HepG2 (cell line): ENCODE results near the gene GTF2H4. TPM values are rescaled to one million over a fixed set of nuclear protein-coding genes. Genes with fewer than 3 reads are reported as not detected.
A peak's percentile ranks its signal among the peaks of the same experiment; 100 is the strongest.

Experiments used
- ARID2 ChIP-seq: sonication (generic); formaldehyde crosslinking; IDR thresholded peaks from 2 replicates; pipeline ENCODE4 v1.8.1; 2022; ENCODE audit warnings: mild to moderate bottlenecking, missing genetic modification reagents, borderline replicate concordance
- ATM ChIP-seq: fragments of 450-650 bp; IDR thresholded peaks from 2 replicates; pipeline ENCODE4 v1.7.1; 2017; ENCODE audit warnings: mild to moderate bottlenecking, borderline replicate concordance
- CENPT ChIP-seq: sonication (generic); formaldehyde crosslinking; IDR thresholded peaks from 2 replicates; pipeline ENCODE4 v1.8.0; 2022; ENCODE audit warnings: low read depth, mild to moderate bottlenecking, moderate library complexity, missing genetic modification reagents
- CREB1 ChIP-seq, 2 experiments: fragments of 450-650 bp in 1 of 2; IDR thresholded peaks; 2 replicates each; pipeline ENCODE4 v1.6.1; 2016 to 2017; ENCODE audit warnings: control low read depth in 1 of 2, mild to moderate bottlenecking in 1 of 2, missing compliant biosample characterization in 1 of 2, missing genetic modification characterization in 1 of 2
- DNMT3B ChIP-seq: conservative IDR thresholded peaks from 2 replicates; pipeline ENCODE4 v1.6.1; 2016; ENCODE audit warnings: missing biosample characterization, control low read depth
- FOSL1 ChIP-seq: sonication (generic); formaldehyde crosslinking; IDR thresholded peaks from 2 replicates; pipeline ENCODE4 v1.9.0; 2021; ENCODE audit warnings: missing genetic modification reagents, borderline replicate concordance
- FOXC1 ChIP-seq: sonication (generic); formaldehyde crosslinking; IDR thresholded peaks from 2 replicates; pipeline ENCODE4 v1.8.0; 2022; ENCODE audit warnings: mild to moderate bottlenecking, missing genetic modification reagents, borderline replicate concordance
- JDP2 ChIP-seq: sonication (generic); formaldehyde crosslinking; IDR thresholded peaks from 2 replicates; pipeline ENCODE4 v1.8.1; 2022; ENCODE audit warnings: missing genetic modification reagents, borderline replicate concordance
- PAWR ChIP-seq: sonication (generic); formaldehyde crosslinking; IDR thresholded peaks from 2 replicates; pipeline ENCODE4 v1.4.0; 2020; ENCODE audit warnings: missing genetic modification reagents, mild to moderate bottlenecking, borderline replicate concordance
- PCBP2 ChIP-seq: fragments of 200-400 bp; formaldehyde crosslinking; optimal IDR thresholded peaks from 2 replicates; pipeline ENCODE3; 2018; ENCODE audit warnings: low read length, low read depth; ENCODE audit not compliant: poor library complexity, severe bottlenecking
- PHF20 ChIP-seq: sonication (generic); formaldehyde crosslinking; IDR thresholded peaks from 2 replicates; pipeline ENCODE4 v1.5.0; 2020; ENCODE audit warnings: mild to moderate bottlenecking, missing genetic modification reagents
- RELA ChIP-seq: sonication (generic); formaldehyde crosslinking; IDR thresholded peaks from 2 replicates; pipeline ENCODE4 v1.4.0; 2020; ENCODE audit warnings: missing genetic modification reagents
- SIX1 ChIP-seq: sonication (generic); formaldehyde crosslinking; IDR thresholded peaks from 2 replicates; pipeline ENCODE4 v1.4.0; 2020; ENCODE audit warnings: missing genetic modification reagents, borderline replicate concordance
- ZBTB38 ChIP-seq: sonication (generic); formaldehyde crosslinking; IDR thresholded peaks from 2 replicates; pipeline ENCODE4 v1.5.1; 2020; ENCODE audit warnings: mild to moderate bottlenecking, missing genetic modification reagents
- ZFP36L1 ChIP-seq: sonication (generic); formaldehyde crosslinking; IDR thresholded peaks from 2 replicates; pipeline ENCODE4 v1.8.0; 2022; ENCODE audit warnings: mild to moderate bottlenecking, missing genetic modification reagents, moderate library complexity
- ZFYVE20 ChIP-seq: sonication (generic); formaldehyde crosslinking; IDR thresholded peaks from 2 replicates; pipeline ENCODE4 v1.8.0; 2023; ENCODE audit warnings: low read depth, mild to moderate bottlenecking, moderate library complexity, missing genetic modification reagents, borderline replicate concordance
- ZKSCAN1 ChIP-seq: fragments of 150-350 bp; IDR thresholded peaks from 2 replicates; pipeline ENCODE4 v1.6.1; 2014; ENCODE audit warnings: low read length
- ZKSCAN8 ChIP-seq: IDR thresholded peaks from 2 replicates; pipeline ENCODE4 v1.6.1; 2016; ENCODE audit warnings: borderline replicate concordance, missing genetic modification reagents, missing compliant biosample characterization
- ZNF136 ChIP-seq: sonication (generic); formaldehyde crosslinking; IDR thresholded peaks from 2 replicates; pipeline ENCODE4 v1.8.1; 2022; ENCODE audit warnings: low read depth, mild to moderate bottlenecking, moderate library complexity, missing genetic modification reagents
- ZNF17 ChIP-seq: sonication (generic); formaldehyde crosslinking; IDR thresholded peaks from 2 replicates; pipeline ENCODE4 v1.5.0; 2020; ENCODE audit warnings: mild to moderate bottlenecking, missing genetic modification reagents
- ZNF180 ChIP-seq: sonication (generic); formaldehyde crosslinking; IDR thresholded peaks from 2 replicates; pipeline ENCODE4 v1.4.0; 2020; ENCODE audit warnings: low read depth, missing genetic modification reagents, borderline replicate concordance
- ZNF232 ChIP-seq: sonication (generic); formaldehyde crosslinking; IDR thresholded peaks from 2 replicates; pipeline ENCODE4 v1.4.0; 2020; ENCODE audit warnings: missing genetic modification reagents, borderline replicate concordance
- ZNF430 ChIP-seq: sonication (generic); formaldehyde crosslinking; IDR thresholded peaks from 2 replicates; pipeline ENCODE4 v1.9.0; 2021; ENCODE audit warnings: mild to moderate bottlenecking, missing genetic modification reagents
- ZNF652 ChIP-seq: IDR thresholded peaks from 2 replicates; pipeline ENCODE4 v1.6.1; 2016; ENCODE audit warnings: low read depth, borderline replicate concordance
- ZNF839 ChIP-seq: sonication (generic); formaldehyde crosslinking; IDR thresholded peaks from 2 replicates; pipeline ENCODE4 v1.4.0; 2020; ENCODE audit warnings: missing genetic modification reagents, mild to moderate bottlenecking, borderline replicate concordance
- polyA plus RNA-seq, 8 experiments: library from polyadenylated mRNA; depleted of rRNA in 3 of 8; stranded (reverse) in 7 of 8; unstranded in 1 of 8; fragments of >200 nt; fragmentation: Illumina TruSeq in 4 of 8; extraction: Trizol in 4 of 8; gene quantifications; 2 replicates each; pipeline versions ENCODE4 v1.2.1 to v1.2.3, GENCODE V29; 2011 to 2016; ENCODE audit warnings: low read depth in 4 of 8, missing spikeins in 1 of 8, mixed read lengths in 1 of 8; ENCODE audit not compliant: insufficient read depth in 1 of 8
- total RNA-seq, 5 experiments: library from RNA; depleted of rRNA; stranded (reverse); fragments of >200 nt; fragmentation: Illumina TruSeq; extraction: Trizol; gene quantifications; 2 replicates each; pipeline ENCODE4 v1.2.3, GENCODE V29; 2016; ENCODE audit warnings: low read depth in 1 of 5
- TF ChIP-seq, protein P1 (sequence below): sonication (generic); formaldehyde crosslinking; IDR thresholded peaks from 2 replicates; pipeline ENCODE4 v1.5.0; 2020; ENCODE audit warnings: missing genetic modification reagents, mild to moderate bottlenecking, borderline replicate concordance
- TF ChIP-seq, protein P2 (sequence below): sonication (generic); formaldehyde crosslinking; IDR thresholded peaks from 2 replicates; pipeline ENCODE4 v1.8.0; 2022; ENCODE audit warnings: missing genetic modification reagents, mild to moderate bottlenecking, moderate library complexity, borderline replicate concordance

Gene GTF2H4
- total and polyA plus RNA-seq, 2 of the 13 experiments (the other 11 are each of a cell fraction or from before 2014, with no cell fraction given), result 15.9 to 49.3 TPM

DNA sequence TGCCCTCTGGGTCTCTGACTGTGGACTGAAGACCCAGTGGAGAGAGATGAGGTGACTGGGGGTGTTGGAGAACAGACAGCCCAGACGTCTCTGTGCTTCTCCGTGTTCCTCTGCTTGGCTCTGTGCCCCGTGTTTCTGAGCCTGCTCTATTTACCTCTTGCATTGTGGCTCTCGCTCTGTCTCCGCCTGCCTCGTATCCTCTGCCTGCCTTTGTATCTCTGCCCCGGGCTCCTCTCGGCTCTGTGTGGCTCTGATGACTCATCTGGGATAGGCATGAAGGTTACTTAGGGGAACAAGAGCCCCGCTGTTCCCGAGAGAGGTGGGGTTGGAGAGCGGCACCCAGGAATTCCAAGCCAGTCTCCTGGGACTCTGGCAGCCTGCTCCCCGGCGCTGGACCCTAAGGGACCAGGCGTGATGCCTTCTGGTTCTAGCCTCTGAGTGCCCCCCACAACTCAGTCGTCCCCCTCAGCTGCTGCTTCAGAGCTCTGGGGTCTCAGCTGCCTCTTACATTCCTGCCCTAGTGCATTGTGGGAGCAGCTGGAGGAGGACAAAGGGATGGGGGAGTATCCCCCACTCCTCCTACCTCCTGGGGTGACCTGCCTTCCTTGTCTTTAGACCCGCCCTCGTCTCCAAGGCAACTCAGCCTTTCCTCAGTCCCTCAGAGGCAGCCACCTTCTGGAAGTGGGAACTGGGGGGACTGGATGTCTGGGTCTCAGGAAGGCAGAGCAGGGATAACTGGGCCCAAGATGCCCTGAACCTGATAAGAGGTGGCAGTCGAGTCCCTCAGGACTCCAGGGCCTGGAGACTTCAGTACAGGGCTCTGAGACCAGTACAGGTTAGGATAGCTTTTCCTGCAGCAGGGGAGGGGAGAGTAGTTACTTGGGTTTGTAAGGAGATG is 21.8 kb upstream of the GTF2H4 start (continued):
- TF ChIP-seq, protein P1, sequence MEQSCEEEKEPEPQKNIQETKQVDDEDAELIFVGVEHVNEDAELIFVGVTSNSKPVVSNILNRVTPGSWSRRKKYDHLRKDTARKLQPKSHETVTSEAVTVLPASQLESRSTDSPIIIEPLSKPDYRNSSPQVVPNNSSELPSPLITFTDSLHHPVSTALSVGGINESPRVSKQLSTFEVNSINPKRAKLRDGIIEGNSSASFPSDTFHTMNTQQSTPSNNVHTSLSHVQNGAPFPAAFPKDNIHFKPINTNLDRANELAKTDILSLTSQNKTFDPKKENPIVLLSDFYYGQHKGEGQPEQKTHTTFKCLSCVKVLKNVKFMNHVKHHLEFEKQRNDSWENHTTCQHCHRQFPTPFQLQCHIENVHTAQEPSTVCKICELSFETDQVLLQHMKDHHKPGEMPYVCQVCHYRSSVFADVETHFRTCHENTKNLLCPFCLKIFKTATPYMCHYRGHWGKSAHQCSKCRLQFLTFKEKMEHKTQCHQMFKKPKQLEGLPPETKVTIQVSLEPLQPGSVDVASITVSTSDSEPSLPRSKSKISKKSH (CRISPR knock-in tag), result no peak
- TF ChIP-seq ZNF430 (peak; percentile 42; the same call in 1 of the 2 replicates), CREB1 (IDR thresholded peaks at IDR 0.05) (no peak), CREB1 (CRISPR knock-in tag; IDR thresholded peaks at IDR 0.05) (no peak), RELA (CRISPR knock-in tag) (no peak; the same call in 1 of the 2 replicates), DNMT3B (no peak), ZNF652 (CRISPR knock-in tag) (no peak), SIX1 (CRISPR knock-in tag) (peak; percentile 24; the same call in 1 of the 2 replicates), ZNF180 (CRISPR knock-in tag) (no peak), ZNF17 (CRISPR knock-in tag) (no peak), PCBP2 (no peak), ZNF136 (CRISPR knock-in tag) (no peak), ZNF839 (CRISPR knock-in tag) (no peak), ZKSCAN8 (0 out of 2 replicates have a peak, but pooled peaks have one; percentile 62), FOSL1 (CRISPR knock-in tag) (peak; percentile 90), ZFP36L1 (no peak), ARID2 (no peak), ZNF232 (CRISPR knock-in tag) (peak; percentile 60; the same call in 1 of the 2 replicates), CENPT (CRISPR knock-in tag) (no peak), ZFYVE20 (CRISPR knock-in tag) (no peak), ATM (no peak), ZKSCAN1 (no peak), PAWR (CRISPR knock-in tag) (no peak), FOXC1 (CRISPR knock-in tag) (no peak), PHF20 (no peak), ZBTB38 (no peak), JDP2 (CRISPR knock-in tag) (no peak)
- TF ChIP-seq, protein P2, sequence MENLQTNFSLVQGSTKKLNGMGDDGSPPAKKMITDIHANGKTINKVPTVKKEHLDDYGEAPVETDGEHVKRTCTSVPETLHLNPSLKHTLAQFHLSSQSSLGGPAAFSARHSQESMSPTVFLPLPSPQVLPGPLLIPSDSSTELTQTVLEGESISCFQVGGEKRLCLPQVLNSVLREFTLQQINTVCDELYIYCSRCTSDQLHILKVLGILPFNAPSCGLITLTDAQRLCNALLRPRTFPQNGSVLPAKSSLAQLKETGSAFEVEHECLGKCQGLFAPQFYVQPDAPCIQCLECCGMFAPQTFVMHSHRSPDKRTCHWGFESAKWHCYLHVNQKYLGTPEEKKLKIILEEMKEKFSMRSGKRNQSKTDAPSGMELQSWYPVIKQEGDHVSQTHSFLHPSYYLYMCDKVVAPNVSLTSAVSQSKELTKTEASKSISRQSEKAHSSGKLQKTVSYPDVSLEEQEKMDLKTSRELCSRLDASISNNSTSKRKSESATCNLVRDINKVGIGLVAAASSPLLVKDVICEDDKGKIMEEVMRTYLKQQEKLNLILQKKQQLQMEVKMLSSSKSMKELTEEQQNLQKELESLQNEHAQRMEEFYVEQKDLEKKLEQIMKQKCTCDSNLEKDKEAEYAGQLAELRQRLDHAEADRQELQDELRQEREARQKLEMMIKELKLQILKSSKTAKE, result no peak; the same call in 1 of the 2 replicates
